C4-2B (cell line): ENCODE data around the gene RANBP3L.

Experiments
- CTCF ChIP-seq: fragments of 450-650 bp; conservative IDR thresholded peaks from 2 replicates; pipeline ENCODE4 v1.5.1; 2017; ENCODE audit warnings: mild to moderate bottlenecking
- ZFX ChIP-seq: fragments of 450-650 bp; IDR thresholded peaks from 2 replicates; pipeline ENCODE4 v1.6.1; 2017

GRCh38 chr5:36209664-36210063, 92.0 kb downstream of the RANBP3L start:
- no peak for TF ChIP-seq CTCF
- no peak for TF ChIP-seq ZFX
